Ishikawa (cell line): Measurements from ENCODE around the gene FAM161B.

Experiments used
- CEBPB ChIP-seq: IDR thresholded peaks from 2 replicates; pipeline ENCODE4 v1.6.1; 2012
- CREB1 ChIP-seq: IDR thresholded peaks from 2 replicates; pipeline ENCODE4 v1.6.1; 2012; ENCODE audit warnings: low read depth
- EGR1 ChIP-seq: IDR thresholded peaks from 2 replicates; pipeline ENCODE4 v1.6.1; 2012
- EP300 ChIP-seq: IDR thresholded peaks from 2 replicates; pipeline ENCODE4 v1.6.1; 2012; ENCODE audit warnings: borderline replicate concordance
- FOXM1 ChIP-seq: IDR thresholded peaks from 2 replicates; pipeline ENCODE4 v1.6.1; 2012; ENCODE audit warnings: low read depth, borderline replicate concordance
- NFIC ChIP-seq: IDR thresholded peaks from 2 replicates; pipeline ENCODE4 v1.6.1; 2012
- RAD21 ChIP-seq: IDR thresholded peaks from 2 replicates; pipeline ENCODE4 v1.6.1; 2012; ENCODE audit warnings: low read depth
- TAF1 ChIP-seq: IDR thresholded peaks from 2 replicates; pipeline ENCODE4 v1.6.1; 2012; ENCODE audit warnings: low read depth, mild to moderate bottlenecking
- TCF12 ChIP-seq: IDR thresholded peaks from 2 replicates; pipeline ENCODE4 v1.6.1; 2012; ENCODE audit warnings: low read depth
- TEAD4 ChIP-seq: IDR thresholded peaks from 2 replicates; pipeline ENCODE4 v1.6.1; 2012
- YY1 ChIP-seq: IDR thresholded peaks from 2 replicates; pipeline ENCODE4 v1.6.1; 2012; ENCODE audit warnings: low read depth
- ZBTB7A ChIP-seq: IDR thresholded peaks from 2 replicates; pipeline ENCODE4 v1.6.1; 2012; ENCODE audit warnings: low read depth
- TF ChIP-seq, protein P1 (sequence below): IDR thresholded peaks from 2 replicates; pipeline ENCODE4 v1.6.1; 2012; ENCODE audit warnings: low read depth, mild to moderate bottlenecking
- TF ChIP-seq, protein P2 (sequence below): IDR thresholded peaks from 2 replicates; pipeline ENCODE4 v1.6.1; 2012
- TF ChIP-seq, protein P3 (sequence below): IDR thresholded peaks from 2 replicates; pipeline ENCODE4 v1.6.1; 2012

Gene FAM161B

DNA sequence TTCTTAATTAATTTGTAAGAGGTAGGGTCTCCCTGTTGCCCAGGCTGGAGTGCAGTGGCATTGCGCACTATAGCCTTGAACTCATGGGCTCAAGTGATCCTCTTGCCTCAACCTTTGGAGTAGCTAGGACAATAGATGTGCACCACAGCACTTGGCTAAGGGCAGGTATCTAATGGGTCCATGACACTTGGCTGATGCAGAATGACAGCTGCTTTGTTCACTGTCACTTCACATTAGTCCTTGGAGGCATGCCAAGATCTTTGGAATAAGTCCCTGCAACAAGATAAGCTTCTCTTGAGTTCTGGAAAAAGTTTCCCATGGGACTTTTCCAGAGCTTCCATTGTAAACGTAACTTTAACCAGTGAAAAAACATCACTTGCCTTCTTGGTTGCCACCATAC, 23.6 kb upstream of the FAM161B start:
- no peak for TF ChIP-seq EP300

DNA sequence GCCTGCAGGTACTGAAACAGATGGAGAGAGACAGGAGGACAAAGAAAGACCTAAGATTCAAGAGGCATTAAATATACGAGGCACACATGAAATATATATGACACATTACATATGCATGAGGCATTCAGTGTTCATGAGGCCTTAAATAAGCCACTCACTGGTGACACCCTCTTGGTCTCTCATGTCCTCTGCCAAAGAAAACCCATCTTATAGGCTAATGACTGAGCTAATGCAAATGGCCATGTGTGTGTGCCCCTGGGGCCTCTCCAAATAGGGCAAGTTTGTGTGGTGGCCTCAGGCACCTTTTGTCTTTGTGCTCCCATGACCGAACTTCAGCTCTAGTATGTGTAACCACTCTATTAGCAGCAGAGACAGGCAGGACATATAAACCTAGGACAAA, 19.0 kb upstream of the FAM161B start:
- TF ChIP-seq TCF12 (no peak), NFIC (no peak), YY1 (no peak), FOXM1 (no peak), CREB1 (no peak), EP300 (no peak), ZBTB7A (no peak), TEAD4 (no peak), CEBPB (no peak), TAF1 (no peak), EGR1 (no peak), RAD21 (no peak)
- TF ChIP-seq, protein P1, sequence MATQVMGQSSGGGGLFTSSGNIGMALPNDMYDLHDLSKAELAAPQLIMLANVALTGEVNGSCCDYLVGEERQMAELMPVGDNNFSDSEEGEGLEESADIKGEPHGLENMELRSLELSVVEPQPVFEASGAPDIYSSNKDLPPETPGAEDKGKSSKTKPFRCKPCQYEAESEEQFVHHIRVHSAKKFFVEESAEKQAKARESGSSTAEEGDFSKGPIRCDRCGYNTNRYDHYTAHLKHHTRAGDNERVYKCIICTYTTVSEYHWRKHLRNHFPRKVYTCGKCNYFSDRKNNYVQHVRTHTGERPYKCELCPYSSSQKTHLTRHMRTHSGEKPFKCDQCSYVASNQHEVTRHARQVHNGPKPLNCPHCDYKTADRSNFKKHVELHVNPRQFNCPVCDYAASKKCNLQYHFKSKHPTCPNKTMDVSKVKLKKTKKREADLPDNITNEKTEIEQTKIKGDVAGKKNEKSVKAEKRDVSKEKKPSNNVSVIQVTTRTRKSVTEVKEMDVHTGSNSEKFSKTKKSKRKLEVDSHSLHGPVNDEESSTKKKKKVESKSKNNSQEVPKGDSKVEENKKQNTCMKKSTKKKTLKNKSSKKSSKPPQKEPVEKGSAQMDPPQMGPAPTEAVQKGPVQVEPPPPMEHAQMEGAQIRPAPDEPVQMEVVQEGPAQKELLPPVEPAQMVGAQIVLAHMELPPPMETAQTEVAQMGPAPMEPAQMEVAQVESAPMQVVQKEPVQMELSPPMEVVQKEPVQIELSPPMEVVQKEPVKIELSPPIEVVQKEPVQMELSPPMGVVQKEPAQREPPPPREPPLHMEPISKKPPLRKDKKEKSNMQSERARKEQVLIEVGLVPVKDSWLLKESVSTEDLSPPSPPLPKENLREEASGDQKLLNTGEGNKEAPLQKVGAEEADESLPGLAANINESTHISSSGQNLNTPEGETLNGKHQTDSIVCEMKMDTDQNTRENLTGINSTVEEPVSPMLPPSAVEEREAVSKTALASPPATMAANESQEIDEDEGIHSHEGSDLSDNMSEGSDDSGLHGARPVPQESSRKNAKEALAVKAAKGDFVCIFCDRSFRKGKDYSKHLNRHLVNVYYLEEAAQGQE = no peak
- TF ChIP-seq, protein P2, sequence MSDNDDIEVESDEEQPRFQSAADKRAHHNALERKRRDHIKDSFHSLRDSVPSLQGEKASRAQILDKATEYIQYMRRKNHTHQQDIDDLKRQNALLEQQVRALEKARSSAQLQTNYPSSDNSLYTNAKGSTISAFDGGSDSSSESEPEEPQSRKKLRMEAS = no peak
- TF ChIP-seq, protein P3, sequence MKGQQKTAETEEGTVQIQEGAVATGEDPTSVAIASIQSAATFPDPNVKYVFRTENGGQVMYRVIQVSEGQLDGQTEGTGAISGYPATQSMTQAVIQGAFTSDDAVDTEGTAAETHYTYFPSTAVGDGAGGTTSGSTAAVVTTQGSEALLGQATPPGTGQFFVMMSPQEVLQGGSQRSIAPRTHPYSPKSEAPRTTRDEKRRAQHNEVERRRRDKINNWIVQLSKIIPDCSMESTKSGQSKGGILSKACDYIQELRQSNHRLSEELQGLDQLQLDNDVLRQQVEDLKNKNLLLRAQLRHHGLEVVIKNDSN = no peak

DNA sequence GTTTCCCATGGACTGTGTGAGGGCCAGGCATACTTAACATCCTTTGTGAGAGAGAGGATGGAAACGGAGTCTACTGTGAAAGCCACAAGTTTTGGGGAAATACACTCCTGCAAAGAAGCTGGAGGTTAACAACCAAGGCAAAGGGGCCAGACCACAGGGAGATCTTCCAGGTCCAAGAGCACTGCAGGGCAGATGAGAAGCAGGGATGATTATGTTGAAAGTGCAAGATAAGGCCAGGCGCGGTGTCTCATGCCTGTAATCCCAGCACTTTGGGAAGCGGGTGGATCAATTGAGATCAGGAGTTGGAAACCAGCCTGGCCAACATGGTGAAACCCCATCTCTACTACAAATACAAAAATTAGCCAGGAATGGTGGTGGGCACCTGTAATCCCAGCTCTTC, 15.3 kb upstream of the FAM161B start:
- no peak for TF ChIP-seq TEAD4
- TF ChIP-seq EP300 = no peak
- TF ChIP-seq, protein P1 = no peak
- TF ChIP-seq CREB1 = no peak
- TF ChIP-seq, protein P2 = no peak
- no peak for TF ChIP-seq TCF12
- TF ChIP-seq CEBPB = no peak
- TF ChIP-seq, protein P3 = no peak
- TF ChIP-seq RAD21 = no peak
- no peak for TF ChIP-seq FOXM1
- TF ChIP-seq TAF1 = no peak
- no peak for TF ChIP-seq EGR1
- TF ChIP-seq YY1 = no peak

DNA sequence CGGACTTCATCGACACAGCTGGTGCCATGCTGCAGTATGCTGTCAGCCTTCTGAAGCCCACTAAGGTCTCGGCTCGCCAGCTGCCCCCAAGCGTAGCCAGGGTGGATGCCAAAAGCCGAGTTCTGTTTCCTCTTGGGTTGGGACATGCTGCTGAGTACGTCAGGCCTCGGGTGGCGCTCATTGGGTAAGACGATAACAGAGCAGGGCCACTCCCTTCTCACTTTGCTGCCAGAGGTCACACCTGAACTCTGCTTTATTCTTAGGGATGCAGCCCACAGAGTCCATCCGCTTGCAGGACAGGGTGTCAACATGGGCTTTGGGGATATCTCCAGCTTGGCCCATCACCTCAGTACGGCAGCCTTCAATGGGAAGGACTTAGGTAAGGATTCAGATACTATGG, 11.3 kb upstream of the FAM161B start:
- TF ChIP-seq, protein P3 = no peak
- TF ChIP-seq ZBTB7A (no peak), YY1 (no peak), TAF1 (no peak), CREB1 (no peak), RAD21 (no peak), TCF12 (no peak), EP300 (no peak), NFIC (no peak), FOXM1 (no peak), EGR1 (no peak)

DNA sequence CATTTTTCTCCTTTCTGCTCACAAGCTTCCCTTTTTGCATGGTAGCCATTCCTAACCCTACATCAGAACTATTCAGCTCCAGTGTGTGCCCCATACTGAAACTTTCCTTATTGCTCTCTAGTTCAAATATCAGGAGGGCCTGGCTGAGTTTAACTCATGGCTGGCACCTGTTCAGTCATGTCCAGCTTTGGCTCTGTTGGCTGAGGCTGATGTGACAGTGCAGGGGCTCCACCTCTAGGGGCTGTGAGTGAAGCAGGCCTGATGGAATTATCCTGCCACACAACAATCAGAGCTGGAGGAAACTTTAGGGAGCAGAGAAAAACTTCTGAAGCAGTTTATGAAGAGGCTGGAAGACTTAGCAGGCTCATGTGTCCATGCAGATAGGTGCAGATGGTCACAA, 8.7 kb upstream of the FAM161B start:
- TF ChIP-seq TEAD4 (no peak), CREB1 (no peak), ZBTB7A (no peak), FOXM1 (no peak), YY1 (no peak), RAD21 (no peak), EGR1 (no peak), EP300 (no peak), TAF1 (no peak), TCF12 (no peak), NFIC (no peak), CEBPB (no peak)
- TF ChIP-seq, protein P3 = no peak
- TF ChIP-seq, protein P1 = no peak
- TF ChIP-seq, protein P2 = no peak
